ENCODE results near the gene LCT.

Gene LCT

GRCh38 chr2:135849087-135849486 lies 12.1 kb upstream of the LCT start:
- H3K9me3 Mint-ChIP-seq = no peaks in the 10 kb centered on the region
- DNase-seq (no peak), ATAC-seq (replicated peaks) (no peak)
- H3K27me3 Mint-ChIP-seq = no peaks in the 10 kb centered on the region
- H3K4me1 Mint-ChIP-seq (ENCODE audit: low read depth in 2 of 2) = no peaks in the 10 kb centered on the region
- H3K27ac Mint-ChIP-seq = peak overlapping the region in 1 of 2 donors; percentile 10
- H3K36me3 Mint-ChIP-seq (ENCODE audit: insufficient read depth) = peaks cover 59% of the 10 kb centered on the region
- H3K4me3 Mint-ChIP-seq = no peak overlapping the region

- Mint-ChIP-seq H3K27me3 (no peaks in the 10 kb centered on the region), H3K9me3 (no peaks in the 10 kb centered on the region), H3K36me3 (ENCODE audit: insufficient read depth) (peaks cover 62% of the 10 kb centered on the region), H3K4me1 (ENCODE audit: low read depth in 2 of 2) (no peaks in the 10 kb centered on the region), H3K27ac (no peak overlapping the region), H3K4me3 (no peak overlapping the region)
- ATAC-seq (replicated peaks) = no peak
- DNase-seq = no peak
These were observed 9.0 kb upstream of the LCT start for GRCh38 chr2:135845997-135846396.

- ATAC-seq (replicated peaks) (no peak), DNase-seq (no peak)
- no peaks in the 10 kb centered on the region for H3K27me3 Mint-ChIP-seq
- H3K4me1 Mint-ChIP-seq (ENCODE audit: low read depth in 2 of 2) = peaks cover 0 to 2% of the 10 kb centered on the region in 2 donors
- no peak overlapping the region for H3K27ac Mint-ChIP-seq
- H3K4me3 Mint-ChIP-seq = no peak overlapping the region
- peaks cover 54% of the 10 kb centered on the region for H3K36me3 Mint-ChIP-seq (ENCODE audit: insufficient read depth)
- H3K9me3 Mint-ChIP-seq = no peaks in the 10 kb centered on the region
These were observed 8.3 kb upstream of the LCT start for GRCh38 chr2:135845257-135845656.

- no peak for DNase-seq
- Mint-ChIP-seq H3K36me3 (ENCODE audit: insufficient read depth) (peaks cover 50% of the 10 kb centered on the region), H3K27ac (no peak overlapping the region), H3K4me1 (ENCODE audit: low read depth in 2 of 2) (peaks cover 0 to 2% of the 10 kb centered on the region in 2 donors), H3K4me3 (no peak overlapping the region), H3K9me3 (no peaks in the 10 kb centered on the region), H3K27me3 (no peaks in the 10 kb centered on the region)
- no peak for ATAC-seq (replicated peaks)
These were observed 7.4 kb upstream of the LCT start for GRCh38 chr2:135844301-135844895.

GRCh38 chr2:135843671-135844070 lies 6.7 kb upstream of the LCT start:
- Mint-ChIP-seq H3K27me3 (no peaks in the 10 kb centered on the region), H3K36me3 (ENCODE audit: insufficient read depth) (peaks cover 47% of the 10 kb centered on the region), H3K4me1 (ENCODE audit: low read depth in 2 of 2) (peaks cover 0 to 2% of the 10 kb centered on the region in 2 donors), H3K9me3 (no peaks in the 10 kb centered on the region), H3K27ac (no peak overlapping the region), H3K4me3 (no peak overlapping the region)
- DNase-seq (no peak), ATAC-seq (replicated peaks) (no peak)

- Mint-ChIP-seq H3K4me3 (no peak overlapping the region), H3K27me3 (no peaks in the 10 kb centered on the region), H3K27ac (peak overlapping the region; percentile 52 to 58), H3K36me3 (ENCODE audit: insufficient read depth) (peaks cover 19% of the 10 kb centered on the region), H3K9me3 (no peaks in the 10 kb centered on the region), H3K4me1 (ENCODE audit: low read depth in 2 of 2) (peaks cover 2% of the 10 kb centered on the region in 2 donors)
- no peak for ATAC-seq (replicated peaks)
- no peak for DNase-seq
These were observed 3.6 kb upstream of the LCT start for GRCh38 chr2:135840601-135841000.

- DNase-seq (no peak), ATAC-seq (replicated peaks) (no peak)
- Mint-ChIP-seq H3K4me1 (ENCODE audit: low read depth in 2 of 2) (peaks cover 2 to 3% of the 10 kb centered on the region in 2 donors), H3K27ac (no peak overlapping the region), H3K27me3 (no peaks in the 10 kb centered on the region), H3K4me3 (no peak overlapping the region), H3K36me3 (ENCODE audit: insufficient read depth) (peaks cover 18% of the 10 kb centered on the region), H3K9me3 (no peaks in the 10 kb centered on the region)
These were observed 2.7 kb upstream of the LCT start for GRCh38 chr2:135839713-135840112.

- Mint-ChIP-seq H3K4me3 (no peak overlapping the region), H3K9me3 (no peaks in the 10 kb centered on the region), H3K4me1 (ENCODE audit: low read depth in 2 of 2) (peaks cover 2 to 3% of the 10 kb centered on the region in 2 donors), H3K27me3 (no peaks in the 10 kb centered on the region), H3K27ac (no peak overlapping the region), H3K36me3 (ENCODE audit: insufficient read depth) (peaks cover 6% of the 10 kb centered on the region)
- DNase-seq = no peak
- no peak for ATAC-seq (replicated peaks)
These were observed 1.5 kb upstream of the LCT start for GRCh38 chr2:135838502-135838901.

GRCh38 chr2:135832891-135833290 lies 4.1 kb downstream of the LCT start:
- Mint-ChIP-seq H3K4me3 (no peak overlapping the region), H3K27ac (no peak overlapping the region), H3K9me3 (no peaks in the 10 kb centered on the region), H3K36me3 (ENCODE audit: insufficient read depth) (no peaks in the 10 kb centered on the region), H3K4me1 (ENCODE audit: low read depth in 2 of 2) (peaks cover 0 to 3% of the 10 kb centered on the region in 2 donors), H3K27me3 (no peaks in the 10 kb centered on the region)
- ATAC-seq (replicated peaks) = no peak
- no peak for DNase-seq

GRCh38 chr2:135831180-135831812 lies 5.7 kb downstream of the LCT start:
- Mint-ChIP-seq H3K9me3 (no peaks in the 10 kb centered on the region), H3K36me3 (ENCODE audit: insufficient read depth) (no peaks in the 10 kb centered on the region), H3K4me3 (no peak overlapping the region), H3K27me3 (no peaks in the 10 kb centered on the region), H3K27ac (no peak overlapping the region), H3K4me1 (ENCODE audit: low read depth in 2 of 2) (peaks cover 0 to 3% of the 10 kb centered on the region in 2 donors)
- DNase-seq (no peak), ATAC-seq (replicated peaks) (no peak)

GRCh38 chr2:135829378-135830135 lies 7.4 kb downstream of the LCT start:
- no peak for DNase-seq
- Mint-ChIP-seq H3K27ac (no peak overlapping the region), H3K9me3 (no peaks in the 10 kb centered on the region), H3K4me1 (ENCODE audit: low read depth in 2 of 2) (no peaks in the 10 kb centered on the region), H3K36me3 (ENCODE audit: insufficient read depth) (no peaks in the 10 kb centered on the region), H3K27me3 (no peaks in the 10 kb centered on the region), H3K4me3 (no peak overlapping the region)
- no peak for ATAC-seq (replicated peaks)

GRCh38 chr2:135826544-135826943 lies 10.4 kb downstream of the LCT start:
- H3K4me3 Mint-ChIP-seq = no peak overlapping the region

GRCh38 chr2:135825550-135826176 lies 11.3 kb downstream of the LCT start:
- Mint-ChIP-seq H3K27ac (no peak overlapping the region), H3K9me3 (peaks cover 0 to 3% of the 10 kb centered on the region in 2 donors), H3K4me1 (ENCODE audit: low read depth in 2 of 2) (no peaks in the 10 kb centered on the region), H3K27me3 (no peaks in the 10 kb centered on the region), H3K4me3 (no peak overlapping the region), H3K36me3 (ENCODE audit: insufficient read depth) (no peaks in the 10 kb centered on the region)
- ATAC-seq (replicated peaks) (no peak), DNase-seq (no peak)

More at GRCh38 chr2:135826544-135826943, 10.4 kb downstream of the LCT start:
- H3K9me3 Mint-ChIP-seq = peaks cover 0 to 3% of the 10 kb centered on the region in 2 donors
- ATAC-seq (replicated peaks) = no peak
- no peaks in the 10 kb centered on the region for H3K27me3 Mint-ChIP-seq
- DNase-seq = no peak
- no peaks in the 10 kb centered on the region for H3K36me3 Mint-ChIP-seq (ENCODE audit: insufficient read depth)
- no peaks in the 10 kb centered on the region for H3K4me1 Mint-ChIP-seq (ENCODE audit: low read depth in 2 of 2)
- no peak overlapping the region for H3K27ac Mint-ChIP-seq

Data from effector memory CD8-positive, alpha-beta T cell (primary cell).